Esophagus (tissue), 2 donors: Measurements from ENCODE around the gene SLC22A23. TPM values are rescaled to one million over a fixed set of nuclear protein-coding genes. Genes with fewer than 3 reads are reported as not detected.
A peak's percentile ranks its signal among the peaks of the same experiment; 100 is the strongest.

Source experiments
- H3K27ac ChIP-seq, 2 donors: one replicate each; pipeline ENCODE4 v1.5.1; 2013; ENCODE audit warnings: low read depth in 2 of 2, mild to moderate bottlenecking in 2 of 2, inconsistent platforms in 1 of 2, low read length in 1 of 2, moderate library complexity in 1 of 2
- H3K27me3 ChIP-seq, 2 donors: one replicate each; pipeline ENCODE4 v1.6.1; 2013; ENCODE audit warnings: low read length in 2 of 2, control low read depth in 1 of 2, mild to moderate bottlenecking in 1 of 2; ENCODE audit not compliant: insufficient read depth in 2 of 2, control insufficient read depth in 1 of 2
- H3K36me3 ChIP-seq, 2 donors: one replicate each; pipeline ENCODE4 v1.6.1; 2013; ENCODE audit warnings: low read length in 1 of 2; ENCODE audit not compliant: control insufficient read depth in 2 of 2, insufficient read depth in 2 of 2
- H3K4me1 ChIP-seq, 2 donors: one replicate each; pipeline ENCODE4 v1.6.1; 2013; ENCODE audit warnings: low read length in 1 of 2; ENCODE audit not compliant: control insufficient read depth in 2 of 2, insufficient read depth in 2 of 2
- H3K4me3 ChIP-seq, 2 donors: one replicate each; pipeline ENCODE4 v1.5.1; 2013; ENCODE audit warnings: low read length in 2 of 2, mild to moderate bottlenecking in 2 of 2, low read depth in 1 of 2, moderate library complexity in 1 of 2
- H3K9me3 ChIP-seq, 2 donors: one replicate each; pipeline ENCODE4 v1.6.1; 2013; ENCODE audit warnings: mild to moderate bottlenecking in 2 of 2, low read depth in 1 of 2, low read length in 1 of 2, moderate library complexity in 1 of 2; ENCODE audit not compliant: control insufficient read depth in 2 of 2, insufficient read depth in 1 of 2
- WGBS, 2 donors: extraction: QIAGEN DNeasy Blood & Tissue Kit; methylation state at CpG; one replicate each; pipeline ENCODE4 v1.1.7; 2013; 5-methylcytosine and 5-hydroxymethylcytosine counted together
- polyA plus RNA-seq, 2 donors: library from polyadenylated mRNA; stranded (reverse); fragments of 200-250 nt; gene quantifications; one replicate each; pipeline ENCODE4 v1.2.3, GENCODE V29; 2013
- donor health status: healthy with polysubstance abuse.
- donor health status: Bipolar disorder and iron deficiency.

Gene SLC22A23
- polyA plus RNA-seq, 2 donors, result 12.5 to 15.4 TPM

- H3K36me3 ChIP-seq, result peaks cover 0 to 2% of the 10 kb centered on the region in 2 donors
- H3K27ac ChIP-seq, result peak overlapping the region; percentile 78 to 88
- WGBS, 2 donors, result 54 to 63% methylated on average over 8 of the region's 8 CpGs
- H3K27me3 ChIP-seq, result no peaks in the 10 kb centered on the region
- H3K4me1 ChIP-seq, result peaks cover 5 to 22% of the 10 kb centered on the region in 2 donors
- H3K9me3 ChIP-seq, result no peaks in the 10 kb centered on the region
- H3K4me3 ChIP-seq, result no peak overlapping the region
Observed at GRCh38 chr6:3418496-3419060, 38.3 kb downstream of the SLC22A23 start.

DNA sequence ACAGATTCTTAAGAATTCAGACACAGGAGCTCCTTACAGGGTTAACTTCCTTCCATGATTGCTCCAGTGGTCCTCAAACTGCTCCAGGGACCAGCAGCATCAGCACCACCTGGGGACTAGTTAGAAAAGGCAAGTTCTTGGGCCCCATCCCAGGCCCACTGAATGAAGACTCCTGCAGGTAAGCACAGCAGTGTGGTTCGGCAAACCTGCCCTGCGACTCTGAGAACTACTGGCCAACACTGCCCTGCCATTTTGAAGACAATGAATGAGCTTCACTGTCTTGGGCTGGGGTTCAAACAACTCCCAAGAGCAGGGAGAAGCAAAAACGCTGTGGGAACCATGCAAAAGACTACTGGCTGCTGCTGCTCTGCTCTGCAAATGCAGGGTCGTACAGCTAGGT is 39.4 kb downstream of the SLC22A23 start:
- peaks cover 5 to 22% of the 10 kb centered on the region in 2 donors for H3K4me1 ChIP-seq
- peak overlapping the region in 1 of 2 donors; percentile 50 for H3K27ac ChIP-seq
- 71 to 77% methylated on average over 4 of the region's 4 CpGs for WGBS, 2 donors
- H3K27me3 ChIP-seq, result no peaks in the 10 kb centered on the region
- no peak overlapping the region for H3K4me3 ChIP-seq
- H3K36me3 ChIP-seq, result peaks cover 0 to 4% of the 10 kb centered on the region in 2 donors
- peaks cover 0 to 2% of the 10 kb centered on the region in 2 donors for H3K9me3 ChIP-seq

- peaks cover 5 to 24% of the 10 kb centered on the region in 2 donors for H3K4me1 ChIP-seq
- peaks cover 0 to 4% of the 10 kb centered on the region in 2 donors for H3K36me3 ChIP-seq
- 55 to 72% methylated on average over 8 of the region's 8 CpGs for WGBS, 2 donors
- no peak overlapping the region for H3K4me3 ChIP-seq
- no peaks in the 10 kb centered on the region for H3K27me3 ChIP-seq
- peak overlapping the region; percentile 9 to 29 for H3K27ac ChIP-seq
- H3K9me3 ChIP-seq, result peaks cover 0 to 2% of the 10 kb centered on the region in 2 donors
Observed at GRCh38 chr6:3415490-3415889, 41.4 kb downstream of the SLC22A23 start.

DNA sequence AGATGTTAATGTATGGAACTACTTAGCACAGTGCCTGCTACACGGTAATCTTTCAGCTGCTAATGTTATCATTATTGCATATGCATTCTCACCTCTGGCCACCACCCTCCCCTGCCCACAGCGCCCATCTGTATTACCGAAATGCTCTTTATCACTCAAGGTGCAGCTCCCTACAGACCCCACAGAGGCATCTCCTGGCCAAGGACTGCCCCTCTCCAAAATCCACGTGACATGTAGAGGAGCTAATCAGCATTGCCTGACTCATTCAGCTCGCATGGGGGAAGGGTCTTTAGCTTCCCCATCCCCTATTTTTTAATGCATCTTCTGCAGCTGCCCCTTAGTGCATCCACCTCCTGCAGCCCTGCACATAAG is 41.8 kb downstream of the SLC22A23 start:
- Histone ChIP-seq H3K9me3 (peaks cover 0 to 2% of the 10 kb centered on the region in 2 donors), H3K36me3 (peaks cover 0 to 4% of the 10 kb centered on the region in 2 donors), H3K27ac (peak overlapping the region; percentile 29 to 42), H3K4me1 (peaks cover 5 to 24% of the 10 kb centered on the region in 2 donors), H3K27me3 (no peaks in the 10 kb centered on the region), H3K4me3 (no peak overlapping the region)
- WGBS, 2 donors, result 65 to 74% methylated on average over 5 of the region's 5 CpGs

DNA sequence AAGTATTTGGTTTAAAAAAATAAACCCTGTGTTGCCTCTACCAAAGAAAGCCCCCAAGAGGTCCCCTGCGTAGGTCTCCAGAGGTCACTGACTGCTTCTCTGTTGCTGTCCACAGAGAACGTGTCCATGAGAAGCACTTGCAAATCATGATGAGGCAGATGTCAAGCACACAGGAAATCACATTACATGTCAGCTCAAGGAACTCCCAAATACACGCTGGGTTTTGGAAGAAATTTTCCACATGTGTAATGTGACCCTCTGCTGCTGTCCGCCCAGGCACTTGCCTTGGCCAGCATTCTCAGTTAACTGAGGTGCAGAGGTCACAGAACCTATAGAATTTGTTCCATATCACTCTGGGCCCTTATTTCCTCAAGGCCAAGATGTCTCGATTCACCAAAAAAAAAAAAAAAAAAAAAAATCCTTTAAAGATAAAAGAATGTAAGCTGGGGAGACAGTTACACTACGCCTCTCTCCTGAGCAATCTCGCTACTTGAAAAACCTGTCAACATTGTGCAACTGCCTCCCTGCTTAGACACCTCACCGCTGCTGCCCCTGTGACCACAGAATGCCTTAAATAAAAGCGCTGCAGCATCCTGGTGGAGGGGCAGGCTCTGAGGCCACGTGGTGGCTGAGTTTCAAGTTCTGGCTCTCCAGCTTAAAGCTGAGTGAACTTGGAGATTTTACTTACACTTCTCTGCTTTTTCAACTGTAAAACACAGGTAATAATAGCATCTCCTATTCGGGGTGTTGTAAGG is 42.3 kb downstream of the SLC22A23 start:
- WGBS, 2 donors, result 52 to 53% methylated on average over 11 of the region's 11 CpGs
- H3K27ac ChIP-seq, result peak overlapping the region; percentile 29 to 52

DNA sequence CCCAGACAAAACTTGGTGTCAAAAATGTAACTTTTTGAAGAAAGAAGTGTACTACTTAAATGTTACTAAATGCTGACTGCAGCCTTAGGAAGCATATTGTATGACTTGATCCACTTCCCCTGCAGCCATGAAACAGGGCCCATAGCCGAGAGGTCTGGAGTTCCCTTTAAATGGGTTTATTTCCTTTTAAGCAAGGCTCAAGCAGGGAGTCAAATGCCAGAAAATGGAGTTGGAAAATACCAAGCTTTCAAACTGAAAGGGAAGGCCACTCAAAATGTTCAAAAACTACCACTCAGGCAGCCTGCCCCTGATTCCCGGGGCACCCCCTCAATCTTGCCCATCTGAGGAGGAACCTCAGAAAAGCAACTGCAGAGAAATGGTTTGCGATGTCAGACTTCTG is 43.3 kb downstream of the SLC22A23 start:
- H3K4me1 ChIP-seq, result peaks cover 0 to 21% of the 10 kb centered on the region in 2 donors

More for the DNA sequence above, 42.3 kb downstream of the SLC22A23 start:
- Histone ChIP-seq H3K4me3 (no peak overlapping the region), H3K4me1 (peaks cover 4 to 22% of the 10 kb centered on the region in 2 donors), H3K9me3 (peaks cover 0 to 2% of the 10 kb centered on the region in 2 donors), H3K36me3 (peaks cover 0 to 4% of the 10 kb centered on the region in 2 donors), H3K27me3 (no peaks in the 10 kb centered on the region)

GRCh38 chr6:3412779-3413500 is 43.9 kb downstream of the SLC22A23 start:
- H3K9me3 ChIP-seq, result peaks cover 0 to 2% of the 10 kb centered on the region in 2 donors
- WGBS, 2 donors, result 87 to 90% methylated on average over 8 of the region's 8 CpGs
- H3K27me3 ChIP-seq, result no peaks in the 10 kb centered on the region
- peaks cover 0 to 22% of the 10 kb centered on the region in 2 donors for H3K4me1 ChIP-seq
- no peak overlapping the region for H3K4me3 ChIP-seq
- H3K27ac ChIP-seq, result no peak overlapping the region
- peaks cover 0 to 6% of the 10 kb centered on the region in 2 donors for H3K36me3 ChIP-seq

More for the DNA sequence above, 43.3 kb downstream of the SLC22A23 start:
- H3K4me3 ChIP-seq, result no peak overlapping the region
- 93 to 94% methylated on average over 3 of the region's 3 CpGs for WGBS, 2 donors
- peaks cover 0 to 2% of the 10 kb centered on the region in 2 donors for H3K9me3 ChIP-seq
- H3K36me3 ChIP-seq, result peaks cover 0 to 4% of the 10 kb centered on the region in 2 donors
- no peak overlapping the region for H3K27ac ChIP-seq
- no peaks in the 10 kb centered on the region for H3K27me3 ChIP-seq

GRCh38 chr6:3411967-3412778 is 44.7 kb downstream of the SLC22A23 start:
- peaks cover 0 to 2% of the 10 kb centered on the region in 2 donors for H3K9me3 ChIP-seq
- H3K27me3 ChIP-seq, result no peaks in the 10 kb centered on the region
- H3K4me3 ChIP-seq, result no peak overlapping the region
- H3K36me3 ChIP-seq, result peaks cover 0 to 6% of the 10 kb centered on the region in 2 donors
- 86 to 91% methylated on average over 11 of the region's 11 CpGs for WGBS, 2 donors
- no peak overlapping the region for H3K27ac ChIP-seq
- H3K4me1 ChIP-seq, result peaks cover 0 to 17% of the 10 kb centered on the region in 2 donors
